ENCODE measurements around the gene KRT31.
"Not testable (repeated sequence)": the region's sequence is repeated elsewhere in the genome, so short reads cannot be mapped to it uniquely, and the experiment has no call there.

KRT31 gene

GRCh38 chr17:41417127-41417526 is 19.7 kb upstream of the KRT31 start:
- no peak for DNase-seq

DNA sequence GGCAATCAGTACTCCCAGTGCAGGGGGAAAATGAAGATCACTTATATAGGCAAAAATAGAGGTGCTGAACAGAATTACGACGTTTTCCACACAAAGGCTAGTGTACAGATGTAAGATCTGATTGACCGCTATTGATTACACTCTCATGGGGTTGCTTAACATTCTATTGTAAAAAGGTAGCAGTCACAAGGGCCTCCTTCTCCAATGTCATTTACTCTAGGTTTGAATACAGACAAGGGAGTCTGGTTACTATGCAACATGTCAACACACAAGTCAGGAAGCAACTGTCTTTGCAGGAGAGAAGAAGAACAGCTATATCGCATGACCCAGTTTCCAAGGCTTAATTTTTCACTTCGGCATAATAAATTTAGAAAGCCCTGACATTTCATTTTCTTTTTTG is 19.1 kb upstream of the KRT31 start:
- no peak for DNase-seq

DNA sequence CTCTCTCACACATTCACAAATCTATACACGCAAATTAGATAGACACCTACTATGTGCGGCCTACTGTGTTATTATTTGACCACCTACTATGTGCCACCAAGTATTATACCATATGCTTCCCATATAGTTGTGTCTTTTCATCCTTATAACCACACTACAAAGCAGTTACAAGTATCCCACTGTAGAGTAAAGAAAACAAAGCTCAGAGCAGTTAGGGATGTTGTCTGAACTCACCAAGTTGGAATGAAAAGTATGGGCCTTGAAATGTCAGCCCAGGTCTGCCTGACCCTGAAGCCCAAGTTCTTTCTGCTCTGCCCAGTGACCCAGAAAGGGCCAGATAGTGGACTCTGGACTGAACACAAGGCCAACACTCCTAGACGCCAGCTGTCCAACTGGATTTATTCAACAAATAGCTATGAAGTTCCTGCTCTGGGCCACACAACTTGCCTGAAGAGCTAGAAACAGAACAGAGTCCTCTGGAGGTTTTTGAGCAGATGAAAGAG is 18.5 kb upstream of the KRT31 start:
- no peak for DNase-seq

GRCh38 chr17:41415411-41415810 is 18.0 kb upstream of the KRT31 start:
- no peak for DNase-seq

- DNase-seq = no peak
Measured at GRCh38 chr17:41413982-41414381, 16.6 kb upstream of the KRT31 start.

GRCh38 chr17:41413353-41413957 is 16.0 kb upstream of the KRT31 start:
- no peak for DNase-seq

GRCh38 chr17:41411072-41411840 is 13.8 kb upstream of the KRT31 start:
- no peak for DNase-seq

- no peak for DNase-seq
Measured at GRCh38 chr17:41407226-41407625, 9.8 kb upstream of the KRT31 start.

DNA sequence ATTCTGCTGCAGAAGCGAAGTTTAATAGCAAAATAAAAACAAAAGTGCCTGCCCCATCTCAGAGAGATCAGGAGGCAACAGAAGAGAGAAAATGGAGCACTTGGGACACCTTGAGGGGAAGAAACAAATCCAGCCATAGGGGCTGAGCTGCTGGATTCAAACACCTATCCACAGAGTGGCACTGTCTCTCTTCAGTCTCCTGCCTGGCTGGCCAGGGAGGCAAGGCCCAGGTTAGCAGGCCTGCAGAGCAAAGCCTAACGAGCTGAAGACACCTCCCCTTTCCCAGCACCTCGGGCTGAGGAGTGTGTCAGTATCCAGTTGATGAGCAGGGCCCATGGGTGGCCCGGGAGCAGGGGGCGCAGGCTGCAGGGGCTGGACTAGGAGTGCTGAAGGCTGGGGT is 8.8 kb upstream of the KRT31 start:
- DNase-seq = no peak

DNA sequence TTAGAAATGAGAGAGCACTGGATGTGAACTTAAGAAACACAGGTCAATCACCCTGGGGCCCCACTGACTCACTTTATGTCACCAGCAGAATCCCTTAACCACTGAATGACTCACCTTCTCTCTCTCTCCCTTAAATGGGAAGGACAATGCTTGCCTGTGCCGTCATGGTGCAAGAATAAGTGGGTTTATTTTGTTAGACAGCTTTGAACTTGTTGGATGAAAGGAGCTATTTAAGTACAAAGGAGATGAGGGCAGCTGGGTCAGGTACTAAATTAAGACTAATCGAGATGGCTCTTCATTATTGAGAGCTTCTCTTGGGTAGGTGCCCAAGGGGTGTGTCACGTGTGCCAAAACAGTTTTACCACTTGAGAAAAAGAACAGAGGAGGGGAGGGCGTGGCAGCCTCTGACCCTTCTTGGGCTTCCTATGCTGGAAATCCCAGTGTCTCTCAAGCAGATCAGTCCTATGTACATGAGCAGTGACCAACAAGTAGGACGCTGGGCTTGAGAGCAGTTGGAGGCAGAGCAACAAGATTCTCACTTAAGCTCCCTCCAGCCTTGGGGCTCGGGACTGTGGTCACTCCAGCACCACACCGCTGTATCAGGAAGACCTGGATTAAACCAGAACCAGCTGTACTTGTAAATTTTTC is 6.7 kb upstream of the KRT31 start:
- peak; percentile 47 to 73 (median 62) for DNase-seq

DNA sequence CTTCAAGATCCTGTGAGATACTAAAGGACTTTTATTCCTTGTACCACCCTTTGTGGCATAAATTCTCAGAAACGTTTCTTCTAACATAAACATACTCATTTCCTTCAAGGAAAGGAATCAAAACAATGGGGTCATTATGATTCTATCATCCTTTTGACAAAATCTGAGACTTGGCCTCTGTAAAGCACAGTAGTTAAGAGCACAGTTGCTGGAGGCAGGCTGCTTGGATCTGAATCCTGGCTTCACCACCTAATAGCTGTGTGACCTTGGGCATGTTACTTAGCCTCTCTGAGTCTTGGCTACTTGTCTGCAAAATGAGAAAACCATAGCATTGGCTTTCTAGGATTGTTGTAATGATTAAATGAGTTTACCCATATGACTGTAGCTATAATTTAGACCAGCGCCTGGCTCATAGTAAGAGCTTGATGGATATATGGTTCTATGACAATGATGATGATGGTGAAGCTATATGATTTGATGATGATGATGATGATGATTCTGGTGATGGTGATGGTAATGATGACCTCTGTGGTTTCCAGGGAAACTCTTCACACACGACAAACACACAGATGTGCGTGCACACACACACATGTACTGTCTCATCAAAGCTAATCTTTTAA is 6.1 kb upstream of the KRT31 start:
- DNase-seq = no peak

DNA sequence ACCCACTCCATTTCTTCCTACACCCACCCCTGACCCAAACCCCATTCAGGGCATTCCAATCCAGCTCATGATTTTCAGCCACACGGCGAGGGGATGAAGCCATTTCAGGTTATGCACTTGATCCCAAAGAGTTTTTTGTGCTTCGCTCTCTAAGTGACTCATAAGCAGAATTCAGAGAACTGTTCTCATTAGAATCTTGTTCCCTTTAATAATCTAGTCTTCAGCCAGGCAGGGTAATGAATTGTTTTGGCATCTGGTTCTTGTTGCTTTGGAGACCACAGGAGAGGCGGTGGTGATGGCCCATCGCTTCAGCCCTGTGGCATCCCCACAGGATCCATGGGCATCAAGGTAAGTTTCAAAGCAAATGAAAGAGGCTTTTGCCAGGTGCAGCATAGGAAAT is 4.8 kb upstream of the KRT31 start:
- peak in 2 of 4 experiments; percentile 6 to 15 for DNase-seq

GRCh38 chr17:41396340-41396739 is 1.1 kb downstream of the KRT31 start:
- no peak for DNase-seq

GRCh38 chr17:41395611-41396010 is 1.8 kb downstream of the KRT31 start:
- no peak for DNase-seq

DNA sequence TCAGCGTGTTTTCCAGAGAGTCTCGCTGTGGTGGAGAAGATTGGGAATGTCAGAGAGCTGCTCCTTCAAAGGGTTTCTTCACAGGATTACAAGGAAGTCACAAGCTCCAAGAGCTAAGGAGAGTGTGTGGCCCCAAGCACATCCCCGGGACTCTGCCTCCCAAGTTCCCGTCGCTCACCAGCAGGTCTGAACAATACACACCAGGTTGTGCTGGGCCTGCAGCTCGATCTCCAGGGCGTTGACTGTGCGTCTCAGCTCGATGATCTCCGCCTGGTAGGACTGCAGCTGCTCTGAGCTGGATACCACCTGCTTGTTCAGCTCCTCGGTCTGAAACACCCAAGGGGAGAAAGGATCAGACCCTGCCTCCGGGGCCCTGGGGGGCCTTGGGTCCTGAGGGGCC is 2.4 kb downstream of the KRT31 start:
- not testable (repeated sequence) for DNase-seq

- no peak for DNase-seq
Measured at GRCh38 chr17:41394254-41394996, 3.0 kb downstream of the KRT31 start.

- DNase-seq = no peak
Measured at GRCh38 chr17:41393826-41394225, 3.6 kb downstream of the KRT31 start.

GRCh38 chr17:41393294-41393693 is 4.1 kb downstream of the KRT31 start:
- DNase-seq = no peak

DNA sequence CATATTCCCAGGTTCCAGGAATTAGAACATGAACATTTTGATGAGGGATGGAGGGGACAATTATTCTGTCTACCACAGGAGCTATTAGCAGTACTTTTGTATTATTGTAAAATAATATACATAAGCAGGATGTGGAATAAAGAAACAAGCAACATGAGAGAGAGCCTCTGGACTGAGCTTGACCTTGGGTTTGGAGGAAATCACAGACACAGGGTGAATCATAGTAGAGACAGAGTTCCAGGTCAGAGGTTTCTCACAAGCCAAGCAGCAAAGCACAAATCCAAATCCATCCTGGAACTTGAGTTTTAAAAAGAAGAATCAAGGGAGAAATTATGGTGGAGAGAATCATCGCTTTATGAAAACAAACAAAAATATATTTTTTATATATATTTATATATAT is 5.1 kb downstream of the KRT31 start:
- DNase-seq = no peak

- DNase-seq = no peak
Measured at GRCh38 chr17:41391535-41391934, 5.9 kb downstream of the KRT31 start.

DNA sequence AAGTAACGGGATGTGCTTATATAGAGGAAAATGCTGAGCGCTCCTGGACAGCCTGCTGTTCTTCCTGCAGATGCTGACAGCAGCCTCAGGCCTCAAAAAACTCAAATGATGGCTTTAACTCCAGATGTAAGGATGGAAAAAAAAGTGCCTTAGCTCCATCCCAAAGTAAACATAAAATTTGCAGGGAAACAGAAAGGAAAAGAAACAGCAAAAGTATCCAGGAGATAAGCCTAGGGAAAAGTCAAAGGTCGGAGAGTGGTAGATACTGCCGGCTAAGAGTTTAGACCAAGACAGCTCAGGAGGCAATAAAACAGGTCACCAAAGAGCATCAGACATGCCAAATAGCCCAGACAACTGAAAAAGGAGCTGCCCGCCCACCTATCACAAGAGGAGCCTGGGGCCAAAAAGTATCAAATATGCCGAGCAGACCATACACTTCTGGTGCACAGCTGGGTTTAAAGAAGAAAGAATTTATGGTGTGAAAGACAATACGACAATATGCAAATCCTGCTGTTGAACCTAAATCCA is 6.9 kb downstream of the KRT31 start:
- DNase-seq = no peak

DNA sequence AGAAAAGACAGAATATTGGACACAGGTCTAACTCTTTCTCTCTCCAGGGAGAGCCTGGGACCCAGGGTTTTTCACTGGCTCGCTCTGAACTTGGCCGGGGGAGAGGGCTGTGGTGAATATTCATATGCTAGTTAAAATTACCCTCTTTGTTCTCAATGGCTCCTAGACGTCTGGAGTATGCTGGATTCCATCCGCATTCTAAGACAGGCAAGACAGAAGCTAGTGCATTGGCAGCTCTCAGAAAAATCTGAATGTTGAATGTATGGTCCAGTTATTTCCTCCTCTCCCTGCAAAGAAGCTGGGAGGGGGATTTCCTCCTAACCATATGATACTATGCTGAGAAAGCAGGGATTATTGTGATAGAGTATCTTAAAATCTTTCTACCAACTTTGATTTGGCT is 9.7 kb downstream of the KRT31 start:
- no peak for DNase-seq
